ENCODE results near the gene KRTAP2-3. TPM values are rescaled to one million over a fixed set of nuclear protein-coding genes. Genes with fewer than 3 reads are reported as not detected.
"Not testable (repeated sequence)": the region's sequence is repeated elsewhere in the genome, so short reads cannot be mapped to it uniquely, and the experiment has no call there.

The KRTAP2-3 gene
- total RNA-seq, 1 donor from 2014 or later, result not detected

DNA sequence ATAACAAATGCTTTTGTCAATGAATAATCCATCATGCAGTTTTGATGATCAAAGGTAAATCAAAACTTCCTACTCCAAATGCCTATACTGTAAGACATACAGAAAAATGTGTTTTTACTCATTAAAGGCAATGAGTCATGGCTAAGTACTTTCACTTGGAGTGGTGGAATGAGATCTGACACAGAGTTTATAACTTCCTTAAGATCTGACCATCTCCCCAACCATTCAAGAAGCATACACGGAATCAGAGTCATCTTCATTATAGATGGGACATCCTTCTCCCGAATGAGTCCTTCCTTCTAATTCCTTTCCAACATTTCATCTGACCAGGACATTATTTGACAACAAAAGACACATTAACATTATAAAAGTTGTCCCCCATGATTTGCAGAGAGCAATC is 23.5 kb upstream of the KRTAP2-3 start:
- H3K27me3 ChIP-seq; H3K9me3 ChIP-seq; DNase-seq (ENCODE audit: extremely low spot score in 2 of 2); H3K27ac ChIP-seq; intact Hi-C loops (cut with DNase I); H3K36me3 ChIP-seq; H3K4me1 ChIP-seq; H3K4me3 ChIP-seq: not testable (repeated sequence)

- DNase-seq (ENCODE audit: extremely low spot score in 2 of 2), result no peak
- no peaks in the 10 kb centered on the region for H3K9me3 ChIP-seq
- no peaks in the 10 kb centered on the region for H3K27me3 ChIP-seq
- intact Hi-C loops (cut with DNase I), result no loop called here
- H3K36me3 ChIP-seq, result no peaks in the 10 kb centered on the region
- H3K4me3 ChIP-seq, result no peak overlapping the region
- H3K4me1 ChIP-seq, result no peaks in the 10 kb centered on the region
- no peak overlapping the region for H3K27ac ChIP-seq
- TF ChIP-seq, protein P1, sequence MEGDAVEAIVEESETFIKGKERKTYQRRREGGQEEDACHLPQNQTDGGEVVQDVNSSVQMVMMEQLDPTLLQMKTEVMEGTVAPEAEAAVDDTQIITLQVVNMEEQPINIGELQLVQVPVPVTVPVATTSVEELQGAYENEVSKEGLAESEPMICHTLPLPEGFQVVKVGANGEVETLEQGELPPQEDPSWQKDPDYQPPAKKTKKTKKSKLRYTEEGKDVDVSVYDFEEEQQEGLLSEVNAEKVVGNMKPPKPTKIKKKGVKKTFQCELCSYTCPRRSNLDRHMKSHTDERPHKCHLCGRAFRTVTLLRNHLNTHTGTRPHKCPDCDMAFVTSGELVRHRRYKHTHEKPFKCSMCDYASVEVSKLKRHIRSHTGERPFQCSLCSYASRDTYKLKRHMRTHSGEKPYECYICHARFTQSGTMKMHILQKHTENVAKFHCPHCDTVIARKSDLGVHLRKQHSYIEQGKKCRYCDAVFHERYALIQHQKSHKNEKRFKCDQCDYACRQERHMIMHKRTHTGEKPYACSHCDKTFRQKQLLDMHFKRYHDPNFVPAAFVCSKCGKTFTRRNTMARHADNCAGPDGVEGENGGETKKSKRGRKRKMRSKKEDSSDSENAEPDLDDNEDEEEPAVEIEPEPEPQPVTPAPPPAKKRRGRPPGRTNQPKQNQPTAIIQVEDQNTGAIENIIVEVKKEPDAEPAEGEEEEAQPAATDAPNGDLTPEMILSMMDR (IDR thresholded peaks at IDR 0.05), result no peak
- TF ChIP-seq POLR2AphosphoS5 (IDR thresholded peaks at IDR 0.05; ENCODE audit: insufficient read depth in 1 of 2, low read depth in 1 of 2) (no peak), POLR2A (IDR thresholded peaks at IDR 0.05) (no peak)
Measured at GRCh38 chr17:41082626-41083025, 22.7 kb upstream of the KRTAP2-3 start.

GRCh38 chr17:41076788-41077187 is 16.9 kb upstream of the KRTAP2-3 start:
- intact Hi-C loops (cut with DNase I), result no loop called here
- DNase-seq (ENCODE audit: extremely low spot score in 2 of 2), result no peak
- no peaks in the 10 kb centered on the region for H3K4me1 ChIP-seq
- no peak overlapping the region for H3K4me3 ChIP-seq
- TF ChIP-seq POLR2AphosphoS5 (IDR thresholded peaks at IDR 0.05; ENCODE audit: insufficient read depth in 1 of 2, low read depth in 1 of 2) (no peak), POLR2A (IDR thresholded peaks at IDR 0.05) (no peak)
- TF ChIP-seq, protein P1 (IDR thresholded peaks at IDR 0.05), result no peak
- H3K27ac ChIP-seq, result no peak overlapping the region
- H3K27me3 ChIP-seq, result no peaks in the 10 kb centered on the region
- H3K9me3 ChIP-seq, result no peaks in the 10 kb centered on the region
- H3K36me3 ChIP-seq, result no peaks in the 10 kb centered on the region

DNA sequence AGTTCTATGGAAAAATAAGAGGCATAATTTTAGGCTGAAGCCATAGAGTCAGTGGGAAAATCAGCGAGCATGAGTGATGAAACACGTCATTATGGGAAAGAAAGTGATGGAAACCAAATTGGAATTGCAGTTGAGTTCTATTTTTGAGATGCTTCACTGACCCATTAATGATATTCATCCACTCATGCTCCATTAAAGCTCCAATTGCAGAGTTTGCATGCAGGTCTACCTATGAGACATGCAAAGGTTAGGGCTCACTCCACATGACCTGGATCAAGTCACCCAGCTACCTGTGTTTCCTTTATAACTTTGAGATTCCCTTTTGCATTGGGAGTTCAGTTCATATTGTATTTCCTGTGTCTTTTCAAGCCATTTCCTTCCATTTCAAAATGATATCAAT is 13.8 kb upstream of the KRTAP2-3 start:
- Histone ChIP-seq H3K36me3 (no peaks in the 10 kb centered on the region), H3K4me1 (no peaks in the 10 kb centered on the region), H3K27ac (no peak overlapping the region), H3K4me3 (no peak overlapping the region), H3K27me3 (no peaks in the 10 kb centered on the region), H3K9me3 (no peaks in the 10 kb centered on the region)
- TF ChIP-seq POLR2A (IDR thresholded peaks at IDR 0.05) (no peak), POLR2AphosphoS5 (IDR thresholded peaks at IDR 0.05; ENCODE audit: insufficient read depth in 1 of 2, low read depth in 1 of 2) (no peak)
- TF ChIP-seq, protein P1 (IDR thresholded peaks at IDR 0.05), result no peak
- intact Hi-C loops (cut with DNase I), result no loop called here
- no peak for DNase-seq (ENCODE audit: extremely low spot score in 2 of 2)

DNA sequence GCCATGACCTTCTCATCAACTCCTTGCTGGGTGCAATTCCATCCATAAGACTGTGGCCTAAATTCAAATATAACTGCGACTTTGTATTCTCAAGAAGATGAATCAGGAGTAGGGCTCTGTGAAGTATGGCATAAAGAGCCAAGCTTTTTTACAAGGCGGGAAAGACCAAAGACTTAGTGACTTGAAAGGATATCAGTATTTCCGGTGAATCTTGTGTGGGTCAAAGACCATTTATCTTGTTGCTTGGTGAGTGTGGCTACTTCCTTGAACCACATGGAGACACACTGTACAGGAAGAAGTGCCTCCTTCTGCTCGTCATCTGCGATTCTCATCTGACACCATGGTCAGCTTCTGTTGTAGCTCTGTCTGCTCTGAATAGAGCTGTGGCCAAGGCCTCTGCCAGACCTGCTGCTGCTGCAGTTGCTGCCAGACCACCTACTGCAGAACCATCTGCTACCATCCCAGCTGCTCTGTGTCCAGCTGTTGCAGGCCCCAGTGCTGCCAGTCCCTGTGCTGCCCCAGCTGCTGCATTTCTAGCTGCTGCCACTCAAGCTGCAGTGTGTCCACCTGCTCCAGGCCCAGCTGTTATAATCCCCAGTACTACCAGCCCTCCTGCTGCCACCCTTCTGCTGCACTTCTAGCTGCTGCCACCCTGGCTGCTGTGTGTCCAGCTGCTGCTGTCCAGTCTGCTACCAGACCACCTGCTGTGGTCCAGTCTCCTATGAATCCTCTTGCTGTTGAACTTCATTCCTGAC is 11.9 kb upstream of the KRTAP2-3 start:
- Histone ChIP-seq H3K4me3 (no peak overlapping the region), H3K9me3 (no peaks in the 10 kb centered on the region), H3K27ac (no peak overlapping the region), H3K27me3 (no peaks in the 10 kb centered on the region), H3K4me1 (no peaks in the 10 kb centered on the region), H3K36me3 (no peaks in the 10 kb centered on the region)
- intact Hi-C loops (cut with DNase I), result no loop called here
- DNase-seq (ENCODE audit: extremely low spot score in 2 of 2), result no peak
- TF ChIP-seq, protein P1 (IDR thresholded peaks at IDR 0.05), result no peak
- TF ChIP-seq POLR2A (IDR thresholded peaks at IDR 0.05) (no peak), POLR2AphosphoS5 (IDR thresholded peaks at IDR 0.05; ENCODE audit: insufficient read depth in 1 of 2, low read depth in 1 of 2) (no peak)
